ENCODE data around the gene TCF12. TPM values are rescaled to one million over a fixed set of nuclear protein-coding genes. Genes with fewer than 3 reads are reported as not detected.
A peak's percentile ranks its signal among the peaks of the same experiment; 100 is the strongest.

The TCF12 gene
- total RNA-seq, 6 experiments from 2014 or later: 106 to 200 (median 149) TPM

DNA sequence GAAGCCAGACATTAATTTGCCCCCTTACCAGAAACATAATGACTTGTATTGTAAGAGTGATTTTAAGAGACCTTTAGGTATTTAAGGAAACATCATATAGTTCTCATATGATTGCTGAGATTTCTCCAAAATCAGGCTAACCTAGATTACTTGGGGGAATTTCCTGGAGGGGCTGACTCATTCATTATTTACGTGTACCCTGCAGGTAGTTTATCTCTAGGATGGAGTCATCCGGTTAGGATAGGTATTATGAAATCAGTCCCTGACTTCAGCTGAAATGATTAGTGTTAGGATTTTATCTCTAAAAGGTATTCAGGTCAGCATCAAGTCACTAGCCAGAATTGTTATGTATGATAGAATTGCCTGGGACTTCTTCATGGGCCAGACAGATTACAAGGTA, 97.5 kb downstream of the TCF12 start:
- Mint-ChIP-seq H3K27me3 (ENCODE audit: insufficient read depth) (no peaks in the 10 kb centered on the region; the same call in none of the 2 replicates), H3K27ac (peak overlapping the region; percentile 1; the same call in 1 of the 2 replicates), H3K36me3 (ENCODE audit: low read depth) (no peaks in the 10 kb centered on the region), H3K9me3 (no peaks in the 10 kb centered on the region), H3K4me3 (no peak overlapping the region), H3K4me1 (ENCODE audit: low read depth) (peaks cover 81% of the 10 kb centered on the region)
- no peak for TF ChIP-seq CTCF (IDR thresholded peaks at IDR 0.05)
- DNase-seq: no peak

DNA sequence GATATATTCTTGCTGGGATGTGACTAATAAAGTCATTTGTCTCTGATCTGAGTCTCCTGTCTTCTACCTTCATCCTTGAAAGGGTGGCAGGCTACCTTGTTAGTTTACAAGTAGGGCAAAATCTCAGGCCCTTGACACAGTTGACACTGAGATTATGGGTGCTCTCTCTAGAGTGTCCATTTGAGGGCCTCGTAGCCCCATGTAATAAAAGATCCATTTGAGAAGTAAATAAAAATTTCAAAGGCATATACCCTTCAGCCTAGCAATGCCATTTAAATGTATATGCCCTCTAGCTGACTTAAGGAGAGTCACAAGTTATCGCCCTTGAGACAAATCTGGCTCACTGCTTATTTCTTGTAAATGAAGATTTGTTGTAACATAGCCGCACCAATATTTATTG, 98.6 kb downstream of the TCF12 start:
- Mint-ChIP-seq H3K4me3 (no peak overlapping the region), H3K27me3 (ENCODE audit: insufficient read depth) (no peaks in the 10 kb centered on the region; the same call in none of the 2 replicates), H3K4me1 (ENCODE audit: low read depth) (peaks cover 74% of the 10 kb centered on the region), H3K27ac (peak overlapping the region; percentile 53), H3K9me3 (no peaks in the 10 kb centered on the region), H3K36me3 (ENCODE audit: low read depth) (peaks cover 5% of the 10 kb centered on the region; the same call in 1 of the 2 replicates)
- TF ChIP-seq CTCF (IDR thresholded peaks at IDR 0.05): peak; percentile 58
- DNase-seq: no peak

DNA sequence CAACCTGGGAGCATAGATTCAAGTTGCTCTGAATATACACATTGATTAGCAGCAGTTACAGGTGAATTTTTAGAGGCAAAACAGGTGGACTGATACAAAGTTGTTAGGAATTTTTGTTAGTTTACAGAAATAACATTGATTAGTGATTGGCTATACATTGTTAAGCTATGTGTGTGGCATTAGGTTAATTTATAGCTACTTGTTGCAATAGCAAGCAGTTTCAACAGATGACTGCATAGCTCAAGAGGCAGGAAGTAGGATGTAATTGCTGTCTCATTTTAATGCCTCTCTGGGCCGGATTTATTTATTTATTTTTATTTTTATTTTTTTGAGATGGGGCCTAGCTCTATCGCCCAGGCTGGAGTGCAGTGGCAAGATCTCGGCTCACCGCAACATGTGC, 99.7 kb downstream of the TCF12 start:
- Mint-ChIP-seq H3K36me3 (ENCODE audit: low read depth) (peaks cover 16% of the 10 kb centered on the region; the same call in 1 of the 2 replicates), H3K27me3 (ENCODE audit: insufficient read depth) (no peaks in the 10 kb centered on the region; the same call in 1 of the 2 replicates), H3K27ac (peak overlapping the region; percentile 7; the same call in 1 of the 2 replicates), H3K4me1 (ENCODE audit: low read depth) (peaks cover 69% of the 10 kb centered on the region), H3K9me3 (no peaks in the 10 kb centered on the region), H3K4me3 (no peak overlapping the region)
- no peak for TF ChIP-seq CTCF (IDR thresholded peaks at IDR 0.05)
- no peak for DNase-seq

DNA sequence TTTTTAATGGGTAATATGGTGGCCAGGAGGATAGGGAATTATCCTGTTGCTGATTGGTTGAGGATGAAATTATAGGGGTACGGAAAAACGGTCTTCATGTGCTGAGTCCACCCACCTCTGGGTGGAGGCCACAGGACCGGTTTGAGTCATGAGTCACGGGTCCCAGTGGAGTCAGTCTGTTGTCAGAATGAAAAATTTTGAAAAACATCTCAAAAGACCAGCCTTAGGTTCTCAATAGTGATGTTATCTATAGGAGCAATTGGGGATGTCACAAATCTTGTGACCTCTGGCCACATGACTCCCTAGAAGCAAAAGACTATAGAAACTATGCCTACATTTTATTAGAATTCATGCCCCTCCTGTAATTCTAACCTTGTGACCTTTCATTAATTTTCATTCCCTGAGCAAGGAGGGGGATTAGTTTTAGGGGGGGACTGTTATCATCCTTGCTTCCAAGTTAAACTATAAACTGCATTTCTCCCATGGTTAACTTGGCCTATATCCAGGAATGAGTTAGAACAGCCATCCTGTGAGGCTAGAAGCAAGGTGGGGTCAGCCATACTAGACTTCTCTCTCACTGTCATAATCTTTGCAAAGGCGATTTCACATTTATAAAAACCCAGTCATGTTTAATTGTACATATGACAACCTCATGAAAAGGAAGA, 101.2 kb downstream of the TCF12 start:
- DNase-seq: no peak
- peaks cover 67% of the 10 kb centered on the region for H3K4me1 Mint-ChIP-seq (ENCODE audit: low read depth)
- H3K36me3 Mint-ChIP-seq (ENCODE audit: low read depth): peaks cover 16% of the 10 kb centered on the region; the same call in 1 of the 2 replicates
- H3K27me3 Mint-ChIP-seq (ENCODE audit: insufficient read depth): no peaks in the 10 kb centered on the region; the same call in 1 of the 2 replicates
- TF ChIP-seq CTCF (IDR thresholded peaks at IDR 0.05): no peak
- H3K27ac Mint-ChIP-seq: peak overlapping the region; percentile 72
- no peaks in the 10 kb centered on the region for H3K9me3 Mint-ChIP-seq
- peak overlapping the region; percentile 9 for H3K4me3 Mint-ChIP-seq

DNA sequence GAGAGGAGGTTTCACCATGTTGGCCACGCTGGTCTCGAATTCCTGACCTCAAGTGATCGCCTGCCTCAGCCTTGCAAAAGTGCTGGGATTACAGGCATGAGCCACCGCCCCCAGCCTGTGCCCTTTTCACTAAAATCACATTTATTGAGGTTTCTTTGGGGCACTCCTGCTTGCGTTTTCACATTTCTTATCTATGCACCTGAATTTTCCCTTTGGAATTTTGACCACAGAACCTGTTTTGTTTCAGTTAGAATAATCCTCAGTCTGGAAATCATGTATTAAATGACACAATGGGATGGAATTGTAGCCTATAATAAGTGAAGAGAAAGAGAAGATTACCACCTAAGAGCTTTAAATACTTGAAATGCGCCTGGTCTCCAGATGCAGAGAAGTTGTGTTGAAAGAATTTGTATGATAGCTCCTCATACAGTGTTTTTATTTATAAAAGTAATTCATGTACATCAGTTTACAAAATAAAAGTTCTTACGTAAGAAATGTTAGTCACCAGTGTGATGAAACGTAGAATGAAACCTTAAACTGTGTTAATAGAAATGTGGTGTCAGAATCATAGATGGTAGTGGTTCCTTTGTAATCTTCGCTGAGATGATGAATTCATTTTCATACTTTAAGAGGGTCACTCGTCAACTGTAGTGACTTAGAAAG, 107.0 kb downstream of the TCF12 start:
- H3K4me3 Mint-ChIP-seq: no peak overlapping the region
- H3K4me1 Mint-ChIP-seq (ENCODE audit: low read depth): peaks cover 33% of the 10 kb centered on the region
- no peaks in the 10 kb centered on the region for H3K9me3 Mint-ChIP-seq
- H3K27me3 Mint-ChIP-seq (ENCODE audit: insufficient read depth): no peaks in the 10 kb centered on the region
- peak overlapping the region; percentile 46 for H3K27ac Mint-ChIP-seq
- H3K36me3 Mint-ChIP-seq (ENCODE audit: low read depth): peaks cover 16% of the 10 kb centered on the region; the same call in 1 of the 2 replicates
- DNase-seq: peak; percentile 17
- TF ChIP-seq CTCF (IDR thresholded peaks at IDR 0.05): no peak

All from HFFc6 (cell line).